Uterus (tissue), 2 donors: ENCODE measurements around the gene METTL17.

Experiments
- CTCF ChIP-seq, 4 experiments: fragments of 200-600 bp in 2 of 4; fragments of 450-650 bp in 2 of 4; sonication (generic) in 2 of 4; IDR thresholded peaks; one replicate each; pipeline ENCODE4 v1.5.1; 2016 to 2019; ENCODE audit warnings: antibody characterized with exemption in 4 of 4, mild to moderate bottlenecking in 2 of 4, moderate library complexity in 1 of 4
- POLR2A ChIP-seq, 2 donors: fragments of 450-650 bp; IDR thresholded peaks; one replicate each; pipeline ENCODE4 v1.6.1; 2016; ENCODE audit warnings: antibody characterized with exemption in 2 of 2, mild to moderate bottlenecking in 1 of 2, moderate library complexity in 1 of 2

- no peak for TF ChIP-seq CTCF (IDR thresholded peaks at IDR 0.05)
- no peak for TF ChIP-seq POLR2A (IDR thresholded peaks at IDR 0.05)
Measured at GRCh38 chr14:21020977-21021545, 31.3 kb downstream of the METTL17 start.
